ENCODE measurements around the gene TP53I11.

TP53I11 gene

GRCh38 chr11:44916801-44917385 is 33.8 kb downstream of the TP53I11 start:
- DNase-seq = peak; percentile 75
- Histone ChIP-seq H3K36me3 (replicated peaks; ENCODE audit: insufficient read depth, low read length) (no peaks in the 10 kb centered on the region), H3K27me3 (replicated peaks; ENCODE audit: insufficient read depth, low read length) (no peaks in the 10 kb centered on the region), H3K9ac (ENCODE audit: low read length) (no peak overlapping the region), H3K79me2 (ENCODE audit: low read length) (no peaks in the 10 kb centered on the region), H3K9me2 (replicated peaks; ENCODE audit: insufficient read depth, low read length) (no peaks in the 10 kb centered on the region), H3K4me3 (ENCODE audit: low read length) (no peak overlapping the region), H2AFZ (ENCODE audit: low read length) (peak overlapping the region; percentile 62), H3K4me1 (ENCODE audit: low read length) (peaks cover 15% of the 10 kb centered on the region), H3K9me3 (replicated peaks; ENCODE audit: insufficient read depth, low read length) (no peaks in the 10 kb centered on the region), H3K27ac (ENCODE audit: low read length) (peak overlapping the region; percentile 38; the same call in 1 of the 2 replicates), H3K4me2 (ENCODE audit: low read depth, low read length) (peak overlapping the region; percentile 36; the same call in 1 of the 2 replicates), H4K20me1 (ENCODE audit: insufficient read depth, low read length) (no peaks in the 10 kb centered on the region), H3F3A (ENCODE audit: insufficient read depth, low read length) (no peaks in the 10 kb centered on the region)
- no peak for TF ChIP-seq EZH2phosphoT487 (IDR thresholded peaks at IDR 0.05; ENCODE audit: low read length)
- TF ChIP-seq CTCF (IDR thresholded peaks at IDR 0.05; ENCODE audit: low read length) = no peak
- TF ChIP-seq EZH2 (optimal IDR thresholded peaks at IDR 0.05; ENCODE audit: low read depth, low read length) = no peak

- Histone ChIP-seq H2AFZ (ENCODE audit: low read length) (peak overlapping the region; percentile 62), H3K9ac (ENCODE audit: low read length) (no peak overlapping the region), H3K79me2 (ENCODE audit: low read length) (no peaks in the 10 kb centered on the region), H3K4me3 (ENCODE audit: low read length) (no peak overlapping the region), H3K27ac (ENCODE audit: low read length) (peak overlapping the region; percentile 38; the same call in 1 of the 2 replicates), H3K27me3 (replicated peaks; ENCODE audit: insufficient read depth, low read length) (no peaks in the 10 kb centered on the region), H3K9me3 (replicated peaks; ENCODE audit: insufficient read depth, low read length) (no peaks in the 10 kb centered on the region), H3F3A (ENCODE audit: insufficient read depth, low read length) (no peaks in the 10 kb centered on the region), H3K4me1 (ENCODE audit: low read length) (peaks cover 15% of the 10 kb centered on the region), H3K9me2 (replicated peaks; ENCODE audit: insufficient read depth, low read length) (no peaks in the 10 kb centered on the region), H3K4me2 (ENCODE audit: low read depth, low read length) (peak overlapping the region; percentile 36; the same call in 1 of the 2 replicates), H4K20me1 (ENCODE audit: insufficient read depth, low read length) (no peaks in the 10 kb centered on the region), H3K36me3 (replicated peaks; ENCODE audit: insufficient read depth, low read length) (no peaks in the 10 kb centered on the region)
- TF ChIP-seq CTCF (IDR thresholded peaks at IDR 0.05; ENCODE audit: low read length) (no peak), EZH2 (optimal IDR thresholded peaks at IDR 0.05; ENCODE audit: low read depth, low read length) (no peak), EZH2phosphoT487 (IDR thresholded peaks at IDR 0.05; ENCODE audit: low read length) (no peak)
- no peak for DNase-seq
Observed at GRCh38 chr11:44916331-44916730, 34.4 kb downstream of the TP53I11 start.

GRCh38 chr11:44915621-44916020 is 35.1 kb downstream of the TP53I11 start:
- Histone ChIP-seq H3K4me1 (ENCODE audit: low read length) (peaks cover 15% of the 10 kb centered on the region), H3K9ac (ENCODE audit: low read length) (no peak overlapping the region), H2AFZ (ENCODE audit: low read length) (no peak overlapping the region), H3K9me2 (replicated peaks; ENCODE audit: insufficient read depth, low read length) (no peaks in the 10 kb centered on the region), H3K36me3 (replicated peaks; ENCODE audit: insufficient read depth, low read length) (no peaks in the 10 kb centered on the region), H4K20me1 (ENCODE audit: insufficient read depth, low read length) (no peaks in the 10 kb centered on the region), H3K79me2 (ENCODE audit: low read length) (no peaks in the 10 kb centered on the region), H3K27ac (ENCODE audit: low read length) (no peak overlapping the region), H3K27me3 (replicated peaks; ENCODE audit: insufficient read depth, low read length) (no peaks in the 10 kb centered on the region), H3F3A (ENCODE audit: insufficient read depth, low read length) (no peaks in the 10 kb centered on the region), H3K4me2 (ENCODE audit: low read depth, low read length) (no peak overlapping the region), H3K9me3 (replicated peaks; ENCODE audit: insufficient read depth, low read length) (no peaks in the 10 kb centered on the region), H3K4me3 (ENCODE audit: low read length) (no peak overlapping the region)
- TF ChIP-seq EZH2phosphoT487 (IDR thresholded peaks at IDR 0.05; ENCODE audit: low read length) (no peak), CTCF (IDR thresholded peaks at IDR 0.05; ENCODE audit: low read length) (no peak), EZH2 (optimal IDR thresholded peaks at IDR 0.05; ENCODE audit: low read depth, low read length) (no peak)
- DNase-seq = no peak
